CD14-positive monocyte (primary cell): ENCODE measurements around the gene LRP2BP. TPM values are rescaled to one million over a fixed set of nuclear protein-coding genes. Genes with fewer than 3 reads are reported as not detected.
A peak's percentile ranks its signal among the peaks of the same experiment; 100 is the strongest.

Experiments used
- DNase-seq, 3 donors: peaks; one replicate each; pipeline ENCODE4 v3.0.0-alpha.2; 2011 to 2022
- H2AFZ ChIP-seq: 2 replicates; pipeline ENCODE4 v1.6.0; 2012; ENCODE audit warnings: mild to moderate bottlenecking, low read depth, low read length, inconsistent platforms; ENCODE audit not compliant: insufficient read depth, poor library complexity, severe bottlenecking
- H3K27ac ChIP-seq, 2 donors: 1 replicate in 1 of 2; 2 replicates in 1 of 2; pipeline ENCODE4 v1.5.1; 2012 to 2013; ENCODE audit warnings: low read length in 2 of 2, control low read depth in 1 of 2, inconsistent platforms in 1 of 2, low read depth in 1 of 2, mild to moderate bottlenecking in 1 of 2
- H3K27me3 ChIP-seq, 2 donors: one replicate each; pipeline versions ENCODE4 v1.6.0 to v1.6.1; 2011 to 2013; ENCODE audit warnings: low read length in 2 of 2; ENCODE audit not compliant: control insufficient read depth in 2 of 2, insufficient read depth in 2 of 2
- H3K36me3 ChIP-seq, 2 donors: replicated peaks in 1 of 2; 1 replicate in 1 of 2; 2 replicates in 1 of 2; pipeline versions ENCODE4 v1.5.1 to v1.6.1; 2012 to 2013; ENCODE audit warnings: low read length in 2 of 2, control low read depth in 1 of 2, inconsistent platforms in 1 of 2, mild to moderate bottlenecking in 1 of 2; ENCODE audit not compliant: insufficient read depth in 2 of 2, control insufficient read depth in 1 of 2
- H3K4me1 ChIP-seq, 2 donors: 1 replicate in 1 of 2; 2 replicates in 1 of 2; pipeline versions ENCODE4 v1.5.1 to v1.6.1; 2012 to 2013; ENCODE audit warnings: low read length in 2 of 2, control low read depth in 1 of 2, inconsistent platforms in 1 of 2, mild to moderate bottlenecking in 1 of 2, moderate library complexity in 1 of 2; ENCODE audit not compliant: insufficient read depth in 2 of 2, control insufficient read depth in 1 of 2
- H3K4me2 ChIP-seq: replicated peaks from 2 replicates; pipeline ENCODE3; 2012; ENCODE audit warnings: low read length, moderate library complexity, mild to moderate bottlenecking; ENCODE audit not compliant: poor library complexity, severe bottlenecking; ENCODE audit errors: extremely low read depth
- H3K4me3 ChIP-seq, 3 experiments: fragments of 200-600 bp in 1 of 3; sonication (generic) in 1 of 3; replicated peaks in 1 of 3; 1 replicate in 2 of 3; 2 replicates in 1 of 3; pipeline ENCODE4 v1.5.1; 2011 to 2013; ENCODE audit warnings: low read length in 3 of 3, mild to moderate bottlenecking in 3 of 3, control low read depth in 2 of 3, low read depth in 2 of 3, inconsistent platforms in 1 of 3, moderate library complexity in 1 of 3
- H3K79me2 ChIP-seq: 2 replicates; pipeline ENCODE4 v1.6.0; 2012; ENCODE audit warnings: mild to moderate bottlenecking, control low read depth, inconsistent platforms, low read length, moderate library complexity; ENCODE audit not compliant: insufficient read depth
- H3K9ac ChIP-seq: 2 replicates; pipeline ENCODE4 v1.6.0; 2017; ENCODE audit warnings: low read length, mild to moderate bottlenecking; ENCODE audit not compliant: insufficient read depth, poor library complexity, severe bottlenecking
- H3K9me3 ChIP-seq, 2 donors: replicated peaks in 1 of 2; 1 replicate in 1 of 2; 2 replicates in 1 of 2; pipeline versions ENCODE4 v1.5.1 to v1.6.1; 2012 to 2013; ENCODE audit warnings: low read length in 2 of 2, control low read depth in 1 of 2; ENCODE audit not compliant: control insufficient read depth in 1 of 2, insufficient read depth in 1 of 2
- H4K20me1 ChIP-seq: 2 replicates; pipeline ENCODE4 v1.6.0; 2012; ENCODE audit warnings: mild to moderate bottlenecking, low read length, control low read depth, moderate library complexity; ENCODE audit not compliant: insufficient read depth
- H3K27ac Mint-ChIP-seq, 7 donors: one replicate each; pipeline ENCODE4 v1.8.0; 2020; ENCODE audit warnings: mild to moderate bottlenecking in 7 of 7, mixed read lengths in 7 of 7, moderate library complexity in 6 of 7, inconsistent platforms in 2 of 7
- H3K27me3 Mint-ChIP-seq, 3 donors: one replicate each; pipeline ENCODE4 v1.8.0; 2021 to 2022; ENCODE audit warnings: low read depth in 3 of 3, mild to moderate bottlenecking in 3 of 3, mixed read lengths in 3 of 3, moderate library complexity in 3 of 3, inconsistent platforms in 1 of 3
- H3K36me3 Mint-ChIP-seq, 2 donors: one replicate each; pipeline ENCODE4 v1.8.0; 2020; ENCODE audit warnings: mixed read lengths in 2 of 2, inconsistent platforms in 1 of 2, mild to moderate bottlenecking in 1 of 2
- H3K4me1 Mint-ChIP-seq: one replicate; pipeline ENCODE4 v1.8.0; 2020; ENCODE audit warnings: mild to moderate bottlenecking, mixed read lengths
- H3K4me3 Mint-ChIP-seq, 2 donors: one replicate each; pipeline ENCODE4 v1.8.0; 2020; ENCODE audit warnings: mild to moderate bottlenecking in 2 of 2, mixed read lengths in 2 of 2, moderate library complexity in 1 of 2
- H3K9me3 Mint-ChIP-seq, 7 donors: one replicate each; pipeline ENCODE4 v1.8.0; 2020 to 2022; ENCODE audit warnings: mixed read lengths in 7 of 7, mild to moderate bottlenecking in 6 of 7, moderate library complexity in 6 of 7, inconsistent platforms in 2 of 7
- CTCF ChIP-seq: fragments of 200-600 bp; IDR thresholded peaks from one replicate; pipeline ENCODE4 v1.8.0; 2022; ENCODE audit warnings: antibody characterized with exemption, mild to moderate bottlenecking
- WGBS: methylation state at CpG from one replicate; pipeline ENCODE4 v1.1.5; 2013; ENCODE audit warnings: missing lambda C conversion rate; ENCODE audit not compliant: insufficient coverage; 5-methylcytosine and 5-hydroxymethylcytosine counted together
- intact Hi-C, 2 donors: fragments of 100-400 bp; cut with micrococcal nuclease; formaldehyde crosslinking; loops; one replicate each; pipeline versions ENCODE4 v1.15.0 to v1.15.1; 2023
- polyA plus RNA-seq, 3 donors: library from polyadenylated mRNA; depleted of rRNA in 1 of 3; unstranded in 2 of 3; stranded (reverse) in 1 of 3; fragments of 300-500 nt in 2 of 3; fragments of >200 nt in 1 of 3; fragmentation: Illumina TruSeq in 2 of 3; gene quantifications; 1 replicate in 2 of 3; 2 replicates in 1 of 3; pipeline ENCODE4 v1.2.3, GENCODE V29; 2012 to 2021

Gene LRP2BP
- polyA plus RNA-seq, 3 donors = 0.04 to 0.10 (median 0.09) TPM

- no peaks in the 10 kb centered on the region for H4K20me1 ChIP-seq
- 19% methylated on average over 36 of the region's 38 CpGs for WGBS
- peaks cover 17 to 19% of the 10 kb centered on the region in 2 donors for H3K4me1 ChIP-seq
- no peak for TF ChIP-seq CTCF
- H2AFZ ChIP-seq = peak within 1 kb of the TSS; percentile 86
- no peak for DNase-seq
- H3K4me3 ChIP-seq = peak within 1 kb of the TSS; percentile 63 to 81 (median 81)
- intact Hi-C loops = loop anchor here in 1 of 2 donors (1.0 kb wide), 1 partner anchor 28 kb away; the partner anchor contains the start of gene UFSP2
- peaks cover 21 to 31% of the 10 kb centered on the region in 2 donors for H3K36me3 ChIP-seq
- peak within 1 kb of the TSS; percentile 77 to 93 for H3K4me3 Mint-ChIP-seq
- peak within 1 kb of the TSS; percentile 76 for H3K4me2 ChIP-seq
- H3K36me3 Mint-ChIP-seq = peaks cover 29 to 40% of the 10 kb centered on the region in 2 donors
- peaks cover 11 to 13% (median 12%) of the 10 kb centered on the region in 3 donors for H3K27me3 Mint-ChIP-seq
- no peaks in the 10 kb centered on the region for H3K9me3 Mint-ChIP-seq
- H3K9me3 ChIP-seq = no peaks in the 10 kb centered on the region
- peak within 1 kb of the TSS; percentile 82 to 96 (median 94) for H3K27ac Mint-ChIP-seq
- peaks cover 18% of the 10 kb centered on the region for H3K4me1 Mint-ChIP-seq
- H3K79me2 ChIP-seq = no peaks in the 10 kb centered on the region
- H3K27me3 ChIP-seq = peaks cover 0 to 8% of the 10 kb centered on the region in 2 donors
- H3K27ac ChIP-seq = peak within 1 kb of the TSS; percentile 88 to 96
- peak within 1 kb of the TSS; percentile 92 for H3K9ac ChIP-seq
Observed at GRCh38 chr4:185396724-185397385, 1.1 kb upstream of the LRP2BP start, which contains the start of gene ANKRD37. TSS of gene ANKRD37 (plus strand) at chr4:185396841. CDS start at chr4:185396924, 83 bp downstream.

- Histone ChIP-seq H3K27me3 (peaks cover 0 to 8% of the 10 kb centered on the region in 2 donors), H3K4me3 (peak overlapping the region; percentile 63 to 81 (median 81)), H3K36me3 (peaks cover 15 to 24% of the 10 kb centered on the region in 2 donors), H3K4me1 (peaks cover 17 to 19% of the 10 kb centered on the region in 2 donors), H3K9me3 (no peaks in the 10 kb centered on the region), H3K9ac (peak overlapping the region; percentile 92), H4K20me1 (no peaks in the 10 kb centered on the region), H3K4me2 (peak overlapping the region; percentile 76), H2AFZ (peak overlapping the region; percentile 86), H3K27ac (peak overlapping the region; percentile 88 to 96), H3K79me2 (no peaks in the 10 kb centered on the region)
- intact Hi-C loops = no loop called here
- Mint-ChIP-seq H3K4me3 (peak overlapping the region; percentile 77 to 93), H3K4me1 (peaks cover 18% of the 10 kb centered on the region), H3K9me3 (peaks cover 0 to 2% (median 0%) of the 10 kb centered on the region in 7 donors), H3K27me3 (peaks cover 11 to 17% (median 12%) of the 10 kb centered on the region in 3 donors), H3K36me3 (peaks cover 22 to 33% of the 10 kb centered on the region in 2 donors), H3K27ac (peak overlapping the region; percentile 82 to 96 (median 94))
- no peak for TF ChIP-seq CTCF
- peak; percentile 90 to 94 (median 94) for DNase-seq
- whole genome bisulfite sequencing = under 1% methylated on average over 98 of the region's 98 CpGs
Observed at GRCh38 chr4:185395956-185396723, 416 bp upstream of the LRP2BP start.
